MCF 10A (cell line): ENCODE results near the gene CBX3. TPM values are rescaled to one million over a fixed set of nuclear protein-coding genes. Genes with fewer than 3 reads are reported as not detected.

Experiments
- BruUV-seq: library from RNA; stranded (reverse); fragments of 400-500 nt; replicated peaks from 2 replicates; lab custom pipeline; 2021; lab: Mats Ljungman, UMichigan
- CTCF ChIA-PET: fragments of 300-600 bp; sonication (Branson Sonifier 250); formaldehyde crosslinking; extraction: SDS; loops from one replicate; lab custom pipeline; 2021; ENCODE audit warnings: antibody characterized with exemption, inconsistent platforms; lab: Yijun Ruan, JAX
- POLR2A ChIA-PET: fragments of 300-600, 350-650 bp; sonication (Branson Sonifier 250); formaldehyde crosslinking; extraction: SDS; loops from one replicate; lab custom pipeline; 2020; ENCODE audit warnings: antibody characterized with exemption, inconsistent platforms; lab: Yijun Ruan, JAX
- DNase-seq: peaks from one replicate; pipeline ENCODE4 v3.0.0-alpha.2; 2018; ENCODE audit not compliant: unreplicated experiment
- H3K27ac Mint-ChIP-seq: one replicate; pipeline ENCODE4 v1.8.0; 2022; ENCODE audit warnings: mild to moderate bottlenecking, low read depth, mixed read lengths; ENCODE audit not compliant: unreplicated experiment
- H3K27me3 Mint-ChIP-seq: one replicate; pipeline ENCODE4 v1.8.0; 2022; ENCODE audit warnings: mixed read lengths; ENCODE audit not compliant: insufficient read depth, unreplicated experiment
- H3K36me3 Mint-ChIP-seq: one replicate; pipeline ENCODE4 v1.8.0; 2022; ENCODE audit warnings: mild to moderate bottlenecking, moderate library complexity, mixed read lengths; ENCODE audit not compliant: insufficient read depth, unreplicated experiment
- H3K4me1 Mint-ChIP-seq: one replicate; pipeline ENCODE4 v1.8.0; 2022; ENCODE audit warnings: mixed read lengths; ENCODE audit not compliant: insufficient read depth, unreplicated experiment
- H3K4me3 Mint-ChIP-seq: one replicate; pipeline ENCODE4 v1.8.0; 2022; ENCODE audit warnings: mild to moderate bottlenecking, moderate library complexity, mixed read lengths; ENCODE audit not compliant: unreplicated experiment
- H3K9me3 Mint-ChIP-seq: one replicate; pipeline ENCODE4 v1.8.0; 2022; ENCODE audit warnings: mixed read lengths; ENCODE audit not compliant: unreplicated experiment
- intact Hi-C: fragments of 100-400 bp; cut with micrococcal nuclease; formaldehyde crosslinking; loops from 2 replicates; pipeline ENCODE4 v1.14.1; 2022
- total RNA-seq: library from RNA; stranded (reverse); gene quantifications from 2 replicates; pipeline ENCODE4 v1.2.3, GENCODE V29; 2022
- TF ChIP-seq, protein P1 (sequence below): fragments of 200-600 bp; IDR thresholded peaks from one replicate; pipeline ENCODE4 v1.8.0; 2022; ENCODE audit warnings: antibody characterized with exemption, mild to moderate bottlenecking; ENCODE audit not compliant: unreplicated experiment

CBX3 gene
- total RNA-seq, 1 experiment from 2014 or later = 171 TPM

DNA sequence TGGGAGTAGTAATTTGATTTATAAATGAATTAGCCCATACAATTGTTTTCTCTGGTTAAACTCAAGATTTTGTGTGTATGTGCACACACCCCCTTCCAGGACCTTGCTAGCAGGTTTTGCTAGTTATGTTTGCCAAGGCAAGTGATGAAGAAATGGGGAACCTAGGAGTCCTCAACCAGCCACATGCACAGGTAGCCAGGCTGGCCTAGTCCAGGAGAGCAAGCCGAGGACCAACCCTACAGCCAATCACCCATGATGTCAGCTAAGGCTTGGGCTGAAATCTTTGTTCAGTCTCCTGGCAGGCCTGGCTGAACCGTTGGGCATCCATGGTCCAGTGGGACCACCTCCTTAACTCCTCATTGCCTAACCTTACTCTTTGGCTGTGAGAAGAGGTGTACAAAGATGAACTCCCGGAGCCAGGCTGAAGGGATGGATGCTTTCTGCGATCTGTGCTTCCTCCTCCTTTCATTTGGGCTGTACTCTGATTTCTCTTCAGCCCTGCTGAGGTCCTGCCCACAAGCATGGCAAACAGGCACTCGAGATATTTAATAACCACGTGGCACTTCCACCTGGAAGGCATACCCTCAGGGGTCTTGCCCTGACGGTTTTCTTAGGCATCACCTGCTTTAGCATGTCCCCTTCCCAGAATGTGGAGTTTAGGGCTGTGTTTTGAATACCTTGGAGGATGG is 23.1 kb upstream of the CBX3 start:
- TF ChIP-seq, protein P1, sequence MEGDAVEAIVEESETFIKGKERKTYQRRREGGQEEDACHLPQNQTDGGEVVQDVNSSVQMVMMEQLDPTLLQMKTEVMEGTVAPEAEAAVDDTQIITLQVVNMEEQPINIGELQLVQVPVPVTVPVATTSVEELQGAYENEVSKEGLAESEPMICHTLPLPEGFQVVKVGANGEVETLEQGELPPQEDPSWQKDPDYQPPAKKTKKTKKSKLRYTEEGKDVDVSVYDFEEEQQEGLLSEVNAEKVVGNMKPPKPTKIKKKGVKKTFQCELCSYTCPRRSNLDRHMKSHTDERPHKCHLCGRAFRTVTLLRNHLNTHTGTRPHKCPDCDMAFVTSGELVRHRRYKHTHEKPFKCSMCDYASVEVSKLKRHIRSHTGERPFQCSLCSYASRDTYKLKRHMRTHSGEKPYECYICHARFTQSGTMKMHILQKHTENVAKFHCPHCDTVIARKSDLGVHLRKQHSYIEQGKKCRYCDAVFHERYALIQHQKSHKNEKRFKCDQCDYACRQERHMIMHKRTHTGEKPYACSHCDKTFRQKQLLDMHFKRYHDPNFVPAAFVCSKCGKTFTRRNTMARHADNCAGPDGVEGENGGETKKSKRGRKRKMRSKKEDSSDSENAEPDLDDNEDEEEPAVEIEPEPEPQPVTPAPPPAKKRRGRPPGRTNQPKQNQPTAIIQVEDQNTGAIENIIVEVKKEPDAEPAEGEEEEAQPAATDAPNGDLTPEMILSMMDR = no peak
- H3K27ac Mint-ChIP-seq = no peak overlapping the region
- no peaks in the 10 kb centered on the region for H3K9me3 Mint-ChIP-seq
- no TSS peak for BruUV-seq
- CTCF ChIA-PET = interaction anchor here (1.7 to 4.7 kb wide), 2 partner anchors 10 to 87 kb away, joined by 8 to 28 read pairs; no protein-coding TSS in a partner anchor
- H3K27me3 Mint-ChIP-seq = no peaks in the 10 kb centered on the region
- peak; percentile 34 for DNase-seq
- POLR2A ChIA-PET = interaction anchor here (1.3 to 11.9 kb wide), 4 partner anchors 11 to 88 kb away, joined by 3 to 202 read pairs (median 44); partner anchors contain the start of genes CBX3 and HNRNPA2B1
- no peak overlapping the region for H3K4me3 Mint-ChIP-seq
- peaks cover 6% of the 10 kb centered on the region for H3K4me1 Mint-ChIP-seq
- H3K36me3 Mint-ChIP-seq = peaks cover 15% of the 10 kb centered on the region
- intact Hi-C loops = no loop called here

DNA sequence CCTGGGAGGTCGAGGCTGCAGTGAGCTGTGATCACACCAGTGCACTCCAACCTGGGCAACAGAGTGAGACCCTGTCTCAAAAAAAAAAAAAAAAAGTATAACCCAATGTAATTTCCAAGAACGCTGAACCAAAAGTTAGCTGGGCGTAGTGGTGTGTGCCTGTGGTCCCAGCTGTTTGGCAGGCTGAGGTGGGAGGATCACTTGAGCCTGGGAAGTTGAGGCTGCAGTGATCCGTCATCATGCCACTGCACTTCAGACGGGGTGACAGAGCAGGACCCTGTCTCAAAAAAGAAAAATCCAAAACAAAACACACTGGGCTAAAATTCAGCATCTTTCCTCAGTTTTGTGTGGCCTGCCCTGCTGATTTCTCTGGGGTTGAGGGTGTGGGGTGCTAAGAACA is 22.1 kb upstream of the CBX3 start:
- TF ChIP-seq, protein P1 = no peak
- intact Hi-C loops = no loop called here
- Mint-ChIP-seq H3K4me3 (no peak overlapping the region), H3K27me3 (no peaks in the 10 kb centered on the region), H3K9me3 (no peaks in the 10 kb centered on the region), H3K27ac (no peak overlapping the region), H3K4me1 (peaks cover 6% of the 10 kb centered on the region), H3K36me3 (peaks cover 15% of the 10 kb centered on the region)
- DNase-seq = no peak
- no TSS peak for BruUV-seq
- POLR2A ChIA-PET = interaction anchor here (0.9 to 11.9 kb wide), 10 partner anchors 10 to 101 kb away, joined by 3 to 202 read pairs (median 5); partner anchors contain the start of genes CBX3 and HNRNPA2B1
- CTCF ChIA-PET = interaction anchor here (0.6 to 4.7 kb wide), 4 partner anchors 9 to 379 kb away, joined by 4 to 28 read pairs (median 10); no protein-coding TSS in a partner anchor

DNA sequence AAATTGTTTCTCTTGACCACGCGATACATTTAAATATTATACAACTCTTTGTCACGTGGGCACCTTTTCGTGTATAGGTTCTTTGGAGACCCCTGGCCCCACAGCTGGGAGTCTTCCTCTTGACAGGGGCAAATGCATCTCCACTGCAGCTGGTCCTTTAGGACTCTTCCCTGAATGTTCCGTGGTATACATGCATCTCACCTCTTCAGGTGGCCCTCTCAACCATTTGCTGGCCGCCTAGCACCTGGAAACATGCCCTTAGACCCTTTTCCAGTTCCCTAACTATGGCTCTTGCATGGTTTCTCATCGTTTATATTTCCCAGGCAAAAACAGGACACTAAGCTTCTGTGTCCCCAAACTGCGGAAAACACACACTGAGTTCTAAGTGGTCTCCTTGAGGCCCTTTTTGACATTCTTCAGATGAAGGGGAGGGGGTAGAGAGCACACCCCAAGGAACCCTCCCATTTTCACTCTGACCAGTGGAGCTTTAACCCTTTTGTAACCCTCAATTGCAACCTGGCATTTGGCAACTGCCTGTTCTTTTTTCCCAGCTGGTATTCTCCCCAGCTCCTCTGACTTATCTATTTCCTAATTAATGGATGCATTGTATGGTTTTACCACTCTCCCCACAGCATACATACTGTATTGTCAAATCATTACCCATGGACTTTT is 21.6 kb upstream of the CBX3 start:
- TF ChIP-seq, protein P1 = no peak
- POLR2A ChIA-PET = interaction anchor here (0.6 to 11.9 kb wide), 17 partner anchors 9 to 286 kb away, joined by 3 to 202 read pairs (median 3); partner anchors contain the start of genes CBX3, HNRNPA2B1 and NFE2L3
- no peak overlapping the region for H3K27ac Mint-ChIP-seq
- CTCF ChIA-PET = interaction anchor here (0.5 to 4.7 kb wide), 6 partner anchors 8 to 379 kb away, joined by 4 to 28 read pairs (median 6); no protein-coding TSS in a partner anchor
- no peaks in the 10 kb centered on the region for H3K27me3 Mint-ChIP-seq
- intact Hi-C loops = loop anchor here (2.0 kb wide), 1 partner anchor 89 kb away; no protein-coding TSS in a partner anchor
- BruUV-seq = no TSS peak
- H3K4me3 Mint-ChIP-seq = no peak overlapping the region
- H3K9me3 Mint-ChIP-seq = no peaks in the 10 kb centered on the region
- H3K36me3 Mint-ChIP-seq = peaks cover 18% of the 10 kb centered on the region
- peak; percentile 39 for DNase-seq
- peaks cover 6% of the 10 kb centered on the region for H3K4me1 Mint-ChIP-seq
